SK-N-SH (cell line): ENCODE results near the gene DVL3.

Experiments
- CHD2 ChIP-seq: fragments of 150-350 bp; IDR thresholded peaks from 2 replicates; pipeline ENCODE4 v1.6.1; 2018; ENCODE audit warnings: low read length; ENCODE audit not compliant: partially characterized antibody
- EP300 ChIP-seq, 2 experiments: IDR thresholded peaks; 2 replicates each; pipeline versions ENCODE4 v1.4.0 to v1.6.1; 2012; ENCODE audit warnings: borderline replicate concordance in 1 of 2, low read depth in 1 of 2, low read length in 1 of 2
- FOXJ3 ChIP-seq: sonication (generic); formaldehyde crosslinking; IDR thresholded peaks from 2 replicates; pipeline ENCODE4 v1.5.1; 2020; ENCODE audit warnings: mild to moderate bottlenecking, missing genetic modification reagents
- NFIC ChIP-seq: IDR thresholded peaks from 2 replicates; pipeline ENCODE4 v1.4.0; 2012; ENCODE audit warnings: borderline replicate concordance
- PBX3 ChIP-seq: IDR thresholded peaks from 2 replicates; pipeline ENCODE4; 2012
- POLR2AphosphoS5 ChIP-seq: IDR thresholded peaks from 2 replicates; pipeline ENCODE4 v1.6.1; 2012; ENCODE audit warnings: low read depth, low read length
- REST ChIP-seq: IDR thresholded peaks from 2 replicates; pipeline ENCODE4 v1.6.1; 2012; ENCODE audit warnings: mild to moderate bottlenecking, low read depth, low read length, moderate library complexity
- SIN3A ChIP-seq: IDR thresholded peaks from 2 replicates; pipeline ENCODE4 v1.6.1; 2012; ENCODE audit warnings: low read depth, mild to moderate bottlenecking, low read length, moderate library complexity, borderline replicate concordance
- TAF1 ChIP-seq: IDR thresholded peaks from 2 replicates; pipeline ENCODE4 v1.6.1; 2012; ENCODE audit warnings: low read depth, mild to moderate bottlenecking, low read length, moderate library complexity, borderline replicate concordance
- TCF12 ChIP-seq: IDR thresholded peaks from 2 replicates; pipeline ENCODE4 v1.4.0; 2012
- TF ChIP-seq, protein P1 (sequence below): fragments of 200-600 bp; sonication (generic); IDR thresholded peaks from 2 replicates; pipeline ENCODE4 v1.6.1; 2017; ENCODE audit warnings: antibody characterized with exemption, mild to moderate bottlenecking, moderate library complexity
- TF ChIP-seq, protein P2 (sequence below): fragments of 150-350 bp; IDR thresholded peaks from 2 replicates; pipeline ENCODE4 v1.6.1; 2017; ENCODE audit warnings: antibody characterized with exemption, low read length, low read depth, borderline replicate concordance

DNA sequence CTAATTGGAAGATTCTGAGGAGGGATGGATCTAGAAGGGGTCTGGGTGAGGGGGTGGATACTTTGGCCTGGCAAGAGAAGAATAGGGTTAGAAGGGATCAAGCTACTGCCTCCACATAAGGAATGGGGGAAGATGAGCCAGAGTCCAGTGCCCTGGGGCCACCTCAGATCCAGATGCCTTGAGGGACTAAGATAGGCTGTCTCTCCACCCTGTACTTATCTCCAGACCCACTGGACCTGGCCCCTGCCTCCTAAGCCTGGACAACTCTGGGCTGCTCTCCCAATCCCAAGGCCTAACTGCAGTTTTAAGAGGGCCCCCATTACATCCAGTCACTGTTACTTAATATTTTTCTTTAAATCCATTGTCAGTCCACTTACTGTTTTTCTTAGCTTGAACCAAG, 2.0 kb downstream of the DVL3 start:
- TF ChIP-seq, protein P1, sequence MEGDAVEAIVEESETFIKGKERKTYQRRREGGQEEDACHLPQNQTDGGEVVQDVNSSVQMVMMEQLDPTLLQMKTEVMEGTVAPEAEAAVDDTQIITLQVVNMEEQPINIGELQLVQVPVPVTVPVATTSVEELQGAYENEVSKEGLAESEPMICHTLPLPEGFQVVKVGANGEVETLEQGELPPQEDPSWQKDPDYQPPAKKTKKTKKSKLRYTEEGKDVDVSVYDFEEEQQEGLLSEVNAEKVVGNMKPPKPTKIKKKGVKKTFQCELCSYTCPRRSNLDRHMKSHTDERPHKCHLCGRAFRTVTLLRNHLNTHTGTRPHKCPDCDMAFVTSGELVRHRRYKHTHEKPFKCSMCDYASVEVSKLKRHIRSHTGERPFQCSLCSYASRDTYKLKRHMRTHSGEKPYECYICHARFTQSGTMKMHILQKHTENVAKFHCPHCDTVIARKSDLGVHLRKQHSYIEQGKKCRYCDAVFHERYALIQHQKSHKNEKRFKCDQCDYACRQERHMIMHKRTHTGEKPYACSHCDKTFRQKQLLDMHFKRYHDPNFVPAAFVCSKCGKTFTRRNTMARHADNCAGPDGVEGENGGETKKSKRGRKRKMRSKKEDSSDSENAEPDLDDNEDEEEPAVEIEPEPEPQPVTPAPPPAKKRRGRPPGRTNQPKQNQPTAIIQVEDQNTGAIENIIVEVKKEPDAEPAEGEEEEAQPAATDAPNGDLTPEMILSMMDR = no peak
- TF ChIP-seq PBX3 (no peak), FOXJ3 (CRISPR knock-in tag) (no peak), EP300 (IDR thresholded peaks at IDR 0.05; ENCODE audit: borderline replicate concordance in 1 of 2, low read depth in 1 of 2, low read length in 1 of 2) (no peak), SIN3A (no peak), POLR2AphosphoS5 (no peak), TAF1 (no peak), REST (no peak), TCF12 (no peak), NFIC (no peak), CHD2 (no peak)
- TF ChIP-seq, protein P2, sequence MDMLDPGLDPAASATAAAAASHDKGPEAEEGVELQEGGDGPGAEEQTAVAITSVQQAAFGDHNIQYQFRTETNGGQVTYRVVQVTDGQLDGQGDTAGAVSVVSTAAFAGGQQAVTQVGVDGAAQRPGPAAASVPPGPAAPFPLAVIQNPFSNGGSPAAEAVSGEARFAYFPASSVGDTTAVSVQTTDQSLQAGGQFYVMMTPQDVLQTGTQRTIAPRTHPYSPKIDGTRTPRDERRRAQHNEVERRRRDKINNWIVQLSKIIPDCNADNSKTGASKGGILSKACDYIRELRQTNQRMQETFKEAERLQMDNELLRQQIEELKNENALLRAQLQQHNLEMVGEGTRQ = no peak
